ENCODE data around the gene RIMBP2.

The RIMBP2 gene

GRCh38 chr12:130419116-130419515 is 297.0 kb downstream of the RIMBP2 start:
- DNase-seq (ENCODE audit: low read depth): no peak
- no peak overlapping the region for H3K4me3 ChIP-seq (ENCODE audit: control insufficient read depth, low read depth, low read length)
- TF ChIP-seq CTCF (conservative IDR thresholded peaks at IDR 0.05; ENCODE audit: control insufficient read depth, insufficient read depth, low read depth, low read length): no peak

- no peak for TF ChIP-seq CTCF (conservative IDR thresholded peaks at IDR 0.05; ENCODE audit: control insufficient read depth, insufficient read depth, low read depth, low read length)
- no peak for DNase-seq (ENCODE audit: low read depth)
- no peak overlapping the region for H3K4me3 ChIP-seq (ENCODE audit: control insufficient read depth, low read depth, low read length)
Measured at GRCh38 chr12:130418251-130418650, 297.8 kb downstream of the RIMBP2 start.

GRCh38 chr12:130414381-130414780 is 301.7 kb downstream of the RIMBP2 start:
- no peak for TF ChIP-seq CTCF (conservative IDR thresholded peaks at IDR 0.05; ENCODE audit: control insufficient read depth, insufficient read depth, low read depth, low read length)
- DNase-seq (ENCODE audit: low read depth): no peak

GRCh38 chr12:130413909-130414308 is 302.2 kb downstream of the RIMBP2 start:
- H3K4me3 ChIP-seq (ENCODE audit: control insufficient read depth, low read depth, low read length): no peak overlapping the region
- TF ChIP-seq CTCF (conservative IDR thresholded peaks at IDR 0.05; ENCODE audit: control insufficient read depth, insufficient read depth, low read depth, low read length): no peak
- DNase-seq (ENCODE audit: low read depth): no peak

More at GRCh38 chr12:130414381-130414780, 301.7 kb downstream of the RIMBP2 start:
- no peak overlapping the region for H3K4me3 ChIP-seq (ENCODE audit: control insufficient read depth, low read depth, low read length)

- no peak for DNase-seq (ENCODE audit: low read depth)
- no peak for TF ChIP-seq CTCF (conservative IDR thresholded peaks at IDR 0.05; ENCODE audit: control insufficient read depth, insufficient read depth, low read depth, low read length)
- no peak overlapping the region for H3K4me3 ChIP-seq (ENCODE audit: control insufficient read depth, low read depth, low read length)
Measured at GRCh38 chr12:130412384-130412783, 303.7 kb downstream of the RIMBP2 start.

- no peak for TF ChIP-seq CTCF (conservative IDR thresholded peaks at IDR 0.05; ENCODE audit: control insufficient read depth, insufficient read depth, low read depth, low read length)
- no peak for DNase-seq (ENCODE audit: low read depth)
- no peak overlapping the region for H3K4me3 ChIP-seq (ENCODE audit: control insufficient read depth, low read depth, low read length)
Measured at GRCh38 chr12:130405332-130405731, 310.8 kb downstream of the RIMBP2 start.

- DNase-seq (ENCODE audit: low read depth): no peak
- H3K4me3 ChIP-seq (ENCODE audit: control insufficient read depth, low read depth, low read length): no peak overlapping the region
- no peak for TF ChIP-seq CTCF (conservative IDR thresholded peaks at IDR 0.05; ENCODE audit: control insufficient read depth, insufficient read depth, low read depth, low read length)
Measured at GRCh38 chr12:130401703-130402102, 314.4 kb downstream of the RIMBP2 start.

Data from fibroblast of mammary gland (primary cell).